8988T (cell line): ENCODE data around the gene DAB2.

Experiments
- DNase-seq: peaks from one replicate; pipeline ENCODE4 v3.0.0; 2011

The DAB2 gene

DNA sequence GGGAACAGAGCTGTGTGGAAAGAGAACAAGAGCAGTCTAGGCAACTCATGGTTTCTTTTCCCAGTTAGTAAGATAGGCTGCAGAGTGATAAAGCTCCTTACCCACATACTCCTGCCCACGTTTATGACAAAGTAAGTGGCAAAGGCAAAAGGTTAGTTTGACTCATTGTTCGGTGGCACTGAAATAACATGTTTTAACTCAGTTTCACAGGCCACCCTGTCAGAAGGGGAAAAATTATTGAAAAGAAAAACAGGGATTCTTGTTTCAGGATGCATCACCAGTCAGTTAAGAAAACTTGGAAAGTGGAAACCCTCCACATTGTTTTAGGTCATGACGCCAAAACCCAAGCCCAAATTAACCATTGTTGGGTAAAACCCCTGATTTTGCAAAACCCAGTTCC lies 22.3 kb upstream of the DAB2 start:
- no peak for DNase-seq

DNA sequence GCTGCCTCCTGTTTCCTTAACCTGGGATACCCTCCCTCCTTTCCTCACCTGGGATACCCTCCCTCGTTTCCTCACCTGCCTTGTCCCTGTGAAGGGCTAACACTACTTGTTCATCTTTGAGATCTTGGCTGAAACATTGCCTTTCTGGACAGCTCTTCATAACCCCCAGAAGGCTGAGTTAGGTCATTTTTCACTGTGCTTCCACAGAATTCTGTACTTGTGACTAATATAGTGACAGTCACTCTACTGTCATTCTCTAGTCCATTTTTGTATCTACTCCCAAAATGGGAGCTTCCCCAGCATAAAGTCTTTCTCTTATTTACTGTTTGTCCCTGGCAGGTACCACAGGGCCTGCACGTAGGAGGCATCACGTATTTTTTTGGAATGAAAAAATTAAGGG lies 21.5 kb upstream of the DAB2 start:
- no peak for DNase-seq

- DNase-seq = no peak
These were observed 19.1 kb upstream of the DAB2 start for GRCh38 chr5:39443911-39444310.

DNA sequence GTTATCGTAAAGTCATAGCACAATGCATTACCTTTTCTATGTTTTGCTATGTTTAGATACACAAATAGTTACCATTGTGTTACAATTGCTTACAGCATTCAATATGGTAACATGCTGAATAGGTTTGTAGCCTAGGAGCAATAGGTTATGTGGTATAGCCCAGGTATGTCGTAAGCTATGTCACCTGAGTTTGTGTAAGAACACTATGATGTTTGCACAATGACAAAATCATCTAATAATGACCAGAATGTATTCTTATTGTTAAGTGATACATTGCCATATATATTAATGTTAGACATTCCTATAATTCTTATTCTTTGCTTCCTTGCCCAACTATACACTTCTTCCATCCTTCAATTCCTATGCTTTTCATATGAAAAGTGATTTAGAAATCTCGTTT lies 18.2 kb upstream of the DAB2 start:
- DNase-seq = no peak

- no peak for DNase-seq
These were observed 17.1 kb upstream of the DAB2 start for GRCh38 chr5:39441838-39442237.

GRCh38 chr5:39440958-39441624 lies 16.3 kb upstream of the DAB2 start:
- DNase-seq = no peak

GRCh38 chr5:39440192-39440957 lies 15.6 kb upstream of the DAB2 start:
- DNase-seq = no peak

DNA sequence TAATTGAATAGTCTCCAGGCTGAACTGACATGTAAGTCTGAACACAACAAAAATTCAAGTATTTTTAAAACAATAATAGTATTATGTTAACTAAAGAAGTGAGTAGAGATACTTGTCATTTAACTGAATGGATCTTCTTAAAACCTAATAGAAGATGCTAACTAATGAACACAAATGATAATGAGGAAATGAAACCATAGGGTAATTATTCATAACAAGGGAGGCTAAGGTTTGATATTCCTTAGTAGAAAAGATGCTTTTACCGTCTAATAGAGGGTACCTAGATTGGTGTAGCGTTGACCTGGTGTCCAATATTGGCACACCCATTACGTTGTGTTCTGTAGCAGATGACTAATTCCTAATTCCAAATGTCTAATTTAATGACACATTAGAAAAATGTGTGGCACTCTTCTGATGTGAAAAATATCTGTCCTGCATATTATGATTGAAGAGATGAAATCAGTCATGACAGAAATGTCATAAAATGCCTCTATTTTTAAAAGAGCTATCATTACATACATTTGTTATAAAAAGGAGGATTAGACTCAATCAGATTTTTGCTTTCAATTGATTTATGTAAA lies 14.9 kb upstream of the DAB2 start:
- no peak for DNase-seq

DNA sequence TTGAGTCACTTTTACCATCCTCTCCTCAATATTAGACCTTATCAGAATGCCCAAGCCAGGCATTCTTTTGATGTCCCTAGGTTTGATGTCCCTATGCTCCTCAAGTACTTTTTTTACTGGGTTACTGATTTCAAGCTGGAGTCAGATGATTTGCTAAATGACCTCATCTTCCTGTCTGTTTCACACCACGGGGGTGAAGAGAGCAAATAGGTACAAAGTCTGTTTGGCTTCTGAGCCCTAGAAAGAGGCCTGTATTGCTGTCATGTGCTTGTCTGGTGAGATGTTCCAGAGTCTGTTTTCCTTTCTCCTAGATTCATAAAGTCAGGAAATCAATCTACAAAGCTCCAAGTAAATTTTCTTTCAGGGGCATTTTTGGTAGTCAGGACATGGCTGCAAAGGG lies 12.7 kb upstream of the DAB2 start:
- no peak for DNase-seq

- DNase-seq = no peak
These were observed 9.1 kb upstream of the DAB2 start for GRCh38 chr5:39433848-39434247.

GRCh38 chr5:39432696-39433530 lies 8.1 kb upstream of the DAB2 start:
- no peak for DNase-seq

GRCh38 chr5:39430461-39430860 lies 5.7 kb upstream of the DAB2 start:
- no peak for DNase-seq

DNA sequence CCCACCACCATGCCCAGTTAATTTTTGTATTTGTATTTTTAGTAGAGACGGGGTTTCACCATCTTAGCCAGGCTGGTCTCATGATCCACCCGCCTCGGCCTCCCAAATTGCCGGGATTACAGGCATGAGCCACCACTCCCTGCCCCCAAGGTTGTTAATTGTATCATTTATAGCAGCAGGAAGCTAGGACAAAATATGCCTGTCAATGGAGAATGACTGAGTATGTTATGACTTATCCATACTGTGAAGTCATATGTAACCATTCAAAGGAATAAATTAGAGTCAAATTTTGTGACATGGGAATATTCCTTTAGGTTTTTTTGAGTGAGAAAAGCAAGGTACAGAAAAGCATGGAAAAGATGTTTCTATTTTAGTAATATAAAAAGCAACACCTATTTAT lies 3.9 kb upstream of the DAB2 start:
- DNase-seq = no peak

- no peak for DNase-seq
These were observed 2.9 kb upstream of the DAB2 start for GRCh38 chr5:39427633-39428032.

GRCh38 chr5:39427229-39427628 lies 2.4 kb upstream of the DAB2 start:
- DNase-seq = no peak

DNA sequence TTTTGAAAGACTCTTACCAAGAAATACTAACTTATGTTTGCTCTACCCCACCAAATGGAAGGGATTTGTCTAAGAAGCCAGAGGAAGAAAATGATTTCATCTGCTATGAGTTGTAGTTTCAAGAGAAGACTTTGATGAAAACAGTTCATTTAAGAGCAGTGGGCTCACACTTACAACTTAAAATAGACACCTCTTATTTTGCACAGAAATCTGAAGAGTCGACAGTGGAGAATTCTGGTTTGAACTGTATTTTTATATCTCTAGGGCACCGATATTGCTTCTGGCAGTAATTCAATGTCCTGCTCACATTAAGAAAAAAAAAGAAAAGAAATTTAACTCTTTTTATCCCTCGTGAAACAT lies 1.9 kb upstream of the DAB2 start:
- no peak for DNase-seq

DNA sequence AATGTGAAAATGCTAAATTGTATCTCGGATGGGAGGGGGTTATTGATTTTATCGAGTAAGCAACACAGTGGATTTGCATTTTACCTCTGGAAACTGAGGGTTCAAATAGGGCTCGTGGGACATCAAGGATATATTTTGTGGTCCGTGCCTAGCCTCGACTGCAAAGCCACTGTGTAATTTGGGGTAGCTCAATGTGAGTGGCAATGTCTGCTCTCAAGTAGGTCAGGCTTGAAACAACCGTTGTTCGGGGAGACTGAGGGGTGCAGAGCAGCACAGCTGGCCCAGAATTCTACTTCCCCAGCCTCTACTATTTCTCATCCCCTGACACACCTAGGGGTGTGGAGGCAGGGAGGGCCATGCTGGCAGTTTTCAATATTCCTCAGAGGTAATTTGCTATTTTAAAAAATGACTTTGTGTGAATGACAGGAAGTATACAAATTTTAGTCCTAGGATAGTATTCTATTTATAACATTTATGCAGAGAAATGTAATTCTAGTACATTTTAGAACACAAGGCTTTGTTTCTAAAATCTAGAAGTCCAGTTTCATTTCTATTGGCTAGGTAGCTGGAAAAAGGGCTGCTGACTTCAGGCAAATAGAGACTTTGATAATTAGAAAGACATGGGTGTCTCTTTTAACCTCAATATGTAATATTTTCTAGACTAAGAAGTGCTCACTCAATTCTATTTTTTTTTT lies 1.4 kb upstream of the DAB2 start:
- DNase-seq = no peak

GRCh38 chr5:39423331-39423751 lies 1.4 kb downstream of the DAB2 start:
- no peak for DNase-seq

- no peak for DNase-seq
These were observed 2.0 kb downstream of the DAB2 start for GRCh38 chr5:39422728-39423285.

- DNase-seq = no peak
These were observed 2.7 kb downstream of the DAB2 start for GRCh38 chr5:39422036-39422606.

- DNase-seq = no peak
These were observed 4.2 kb downstream of the DAB2 start for GRCh38 chr5:39420482-39421145.

DNA sequence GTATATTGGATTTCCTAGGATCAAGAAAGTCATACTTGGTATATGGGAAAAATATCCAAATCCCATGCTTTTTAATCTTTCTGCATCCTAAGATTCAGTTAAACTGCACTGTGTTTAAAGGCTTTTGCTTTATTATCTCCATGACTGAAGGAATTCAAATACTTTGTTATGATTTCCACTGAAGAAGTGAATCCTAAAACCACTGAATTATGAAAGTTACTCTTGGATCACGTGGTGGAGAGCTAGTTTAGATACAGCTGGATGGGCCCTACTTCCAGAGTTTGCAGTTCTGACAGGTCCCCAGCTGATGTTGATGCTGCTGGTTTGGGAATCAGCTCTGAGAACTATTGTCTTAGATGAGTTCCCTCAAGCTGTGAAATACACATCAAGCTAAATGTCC lies 5.0 kb downstream of the DAB2 start:
- no peak for DNase-seq
